Forelimb muscle (tissue), 1 donor: Measurements from ENCODE around the gene TMCC1. TPM values are rescaled to one million over a fixed set of nuclear protein-coding genes. Genes with fewer than 3 reads are reported as not detected.
"Not testable (repeated sequence)": the region's sequence is repeated elsewhere in the genome, so short reads cannot be mapped to it uniquely, and the experiment has no call there.

Experiments
- DNase-seq: peaks from one replicate; pipeline ENCODE4 v3.0.0-alpha.2; 2013; ENCODE audit warnings: low read depth
- polyA plus RNA-seq: library from polyadenylated mRNA; unstranded; fragments of 120-200 nt; gene quantifications from one replicate; pipeline ENCODE4 v1.2.1, GENCODE V29; 2013; ENCODE audit not compliant: insufficient read length

Gene TMCC1
- polyA plus RNA-seq, 1 donor, result 40.2 TPM

- DNase-seq, result no peak
These were observed 241.9 kb downstream of the TMCC1 start for GRCh38 chr3:129651435-129652202.

GRCh38 chr3:129650256-129650872, 243.1 kb downstream of the TMCC1 start:
- DNase-seq, result no peak

GRCh38 chr3:129648391-129648790, 245.1 kb downstream of the TMCC1 start:
- DNase-seq, result no peak

- no peak for DNase-seq
These were observed 248.2 kb downstream of the TMCC1 start for GRCh38 chr3:129645286-129645685.

GRCh38 chr3:129644836-129645235, 248.7 kb downstream of the TMCC1 start:
- DNase-seq, result no peak

GRCh38 chr3:129641567-129642260, 251.8 kb downstream of the TMCC1 start:
- DNase-seq, result not testable (repeated sequence)

GRCh38 chr3:129640985-129641384, 252.5 kb downstream of the TMCC1 start:
- not testable (repeated sequence) for DNase-seq

- no peak for DNase-seq
These were observed 255.0 kb downstream of the TMCC1 start for GRCh38 chr3:129638481-129638880.

GRCh38 chr3:129636082-129636481, 257.4 kb downstream of the TMCC1 start:
- DNase-seq, result no peak

- DNase-seq, result no peak
These were observed 257.9 kb downstream of the TMCC1 start for GRCh38 chr3:129635656-129636055.

GRCh38 chr3:129633751-129634481, 259.6 kb downstream of the TMCC1 start:
- no peak for DNase-seq

GRCh38 chr3:129632977-129633376, 260.5 kb downstream of the TMCC1 start:
- DNase-seq, result no peak

GRCh38 chr3:129632556-129632955, 261.0 kb downstream of the TMCC1 start:
- no peak for DNase-seq

- no peak for DNase-seq
These were observed 261.5 kb downstream of the TMCC1 start for GRCh38 chr3:129632056-129632455.

- DNase-seq, result no peak
These were observed 264.5 kb downstream of the TMCC1 start for GRCh38 chr3:129629011-129629410.

GRCh38 chr3:129628169-129628522, 265.4 kb downstream of the TMCC1 start:
- DNase-seq, result no peak

GRCh38 chr3:129627350-129628168, 266.0 kb downstream of the TMCC1 start:
- peak; percentile 58 for DNase-seq

GRCh38 chr3:129626744-129627349, 266.7 kb downstream of the TMCC1 start:
- no peak for DNase-seq

- DNase-seq, result no peak
These were observed 268.2 kb downstream of the TMCC1 start for GRCh38 chr3:129625072-129625874.
